ENCODE measurements around the gene SPATA2. TPM values are rescaled to one million over a fixed set of nuclear protein-coding genes. Genes with fewer than 3 reads are reported as not detected.

SPATA2 gene
- total and polyA plus RNA-seq, 2 donors (not counting 3 experiments of a cell fraction or from before 2014, with no cell fraction given): 4.9 to 6.1 TPM

- H3K4me1 ChIP-seq (ENCODE audit: control insufficient read depth, extremely low read depth, insufficient read depth, low read length): peaks cover 10% of the 10 kb centered on the region
- H3K36me3 ChIP-seq (ENCODE audit: control insufficient read depth in 2 of 2, extremely low read depth in 1 of 2, insufficient read depth in 2 of 2, low read length in 2 of 2): peaks cover 24 to 37% of the 10 kb centered on the region in 2 experiments
- H3K9me3 ChIP-seq (replicated peaks; ENCODE audit: control insufficient read depth, insufficient read depth, low read length): no peaks in the 10 kb centered on the region
- H3K9me1 ChIP-seq (replicated peaks; ENCODE audit: control insufficient read depth, extremely low read depth, insufficient read depth, low read length): no peaks in the 10 kb centered on the region
- dilution Hi-C loops (cut with MboI; ENCODE audit: extremely low pct_ligation_motif_present, low sequenced_read_pairs): no loop called here
- CTCF ChIA-PET: interaction anchor here (1.9 kb wide), 1 partner anchor 30 kb away, joined by 6 read pairs; no protein-coding TSS in a partner anchor
- no peak overlapping the region for H3K4me2 ChIP-seq (ENCODE audit: insufficient read depth, low read length)
- TF ChIP-seq POLR2A (IDR thresholded peaks at IDR 0.05; ENCODE audit: low read depth, low read length) (no peak), JUN (IDR thresholded peaks at IDR 0.05; ENCODE audit: borderline replicate concordance, insufficient read depth, insufficient read length, low read depth) (no peak), CTCF (IDR thresholded peaks at IDR 0.05; ENCODE audit: extremely low read depth in 1 of 2, insufficient read depth in 1 of 2, low read depth in 1 of 2, low read length in 2 of 2) (no peak), MYC (IDR thresholded peaks at IDR 0.05; ENCODE audit: low read depth, low read length) (no peak), FOS (IDR thresholded peaks at IDR 0.05; ENCODE audit: borderline replicate concordance, insufficient read depth, low read length) (no peak), POLR2AphosphoS5 (IDR thresholded peaks at IDR 0.05; ENCODE audit: insufficient read depth, low read depth, low read length) (no peak), EZH2 (IDR thresholded peaks at IDR 0.05; ENCODE audit: borderline replicate concordance, low read depth, low read length, severe bottlenecking) (no peak), GATA2 (IDR thresholded peaks at IDR 0.05; ENCODE audit: insufficient read depth, insufficient read length, low read depth, low read length) (no peak)
- TF ChIP-seq, protein P1, sequence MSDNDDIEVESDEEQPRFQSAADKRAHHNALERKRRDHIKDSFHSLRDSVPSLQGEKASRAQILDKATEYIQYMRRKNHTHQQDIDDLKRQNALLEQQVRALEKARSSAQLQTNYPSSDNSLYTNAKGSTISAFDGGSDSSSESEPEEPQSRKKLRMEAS (IDR thresholded peaks at IDR 0.05; ENCODE audit: insufficient read depth, insufficient read length): no peak
- no peak for FAIRE-seq
- H3K9ac ChIP-seq (replicated peaks; ENCODE audit: extremely low read depth, insufficient read depth, low read length): no peak overlapping the region
- H3K27me3 ChIP-seq (ENCODE audit: control insufficient read depth in 2 of 2, insufficient read depth in 2 of 2, low read length in 2 of 2): no peaks in the 10 kb centered on the region
- peaks cover 9% of the 10 kb centered on the region for H3K79me2 ChIP-seq (ENCODE audit: control insufficient read depth, insufficient read depth, low read length)
- no peak overlapping the region for H3K27ac ChIP-seq (ENCODE audit: insufficient read depth, low read depth, low read length)
- POLR2A ChIA-PET: no interaction called here
- no TSS peak for BruUV-seq (replicated peaks)
- no peak overlapping the region for H2AFZ ChIP-seq (ENCODE audit: low read depth, low read length)
- intact Hi-C loops (cut with micrococcal nuclease): no loop called here
- H3K4me3 ChIP-seq (replicated peaks in 1 of 3; ENCODE audit: insufficient read depth in 1 of 3, low read depth in 1 of 3, low read length in 3 of 3): no peak overlapping the region
- no peaks in the 10 kb centered on the region for H4K20me1 ChIP-seq (replicated peaks; ENCODE audit: control insufficient read depth, extremely low read depth, insufficient read depth, low read length)
- no peak for DNase-seq (ENCODE audit: low read depth, low spot score)
Measured at GRCh38 chr20:49948809-49949507, 33.6 kb upstream of the SPATA2 start.

Measured in endothelial cell of umbilical vein (primary cell).